Measurements from ENCODE around the gene KCNQ5.

DNA sequence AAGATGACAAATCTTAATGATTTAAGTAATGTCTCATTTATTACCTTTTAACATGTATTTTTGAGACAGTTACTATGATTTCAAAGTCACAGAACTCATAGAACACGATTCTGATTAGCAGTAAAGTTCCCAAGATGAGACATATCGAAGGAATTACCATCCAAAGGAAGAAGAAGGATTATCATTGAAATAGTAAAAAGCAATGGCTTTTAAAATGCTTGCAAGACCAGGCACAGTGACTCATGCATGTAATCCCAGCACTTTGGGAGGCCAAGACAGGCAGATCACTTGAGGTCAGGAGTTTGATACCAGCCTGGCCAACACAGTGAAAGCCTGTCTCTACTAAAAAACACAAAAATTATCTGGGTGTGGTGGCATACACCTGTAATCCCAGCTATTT lies 384.3 kb downstream of the KCNQ5 start:
- TF ChIP-seq, protein P1, sequence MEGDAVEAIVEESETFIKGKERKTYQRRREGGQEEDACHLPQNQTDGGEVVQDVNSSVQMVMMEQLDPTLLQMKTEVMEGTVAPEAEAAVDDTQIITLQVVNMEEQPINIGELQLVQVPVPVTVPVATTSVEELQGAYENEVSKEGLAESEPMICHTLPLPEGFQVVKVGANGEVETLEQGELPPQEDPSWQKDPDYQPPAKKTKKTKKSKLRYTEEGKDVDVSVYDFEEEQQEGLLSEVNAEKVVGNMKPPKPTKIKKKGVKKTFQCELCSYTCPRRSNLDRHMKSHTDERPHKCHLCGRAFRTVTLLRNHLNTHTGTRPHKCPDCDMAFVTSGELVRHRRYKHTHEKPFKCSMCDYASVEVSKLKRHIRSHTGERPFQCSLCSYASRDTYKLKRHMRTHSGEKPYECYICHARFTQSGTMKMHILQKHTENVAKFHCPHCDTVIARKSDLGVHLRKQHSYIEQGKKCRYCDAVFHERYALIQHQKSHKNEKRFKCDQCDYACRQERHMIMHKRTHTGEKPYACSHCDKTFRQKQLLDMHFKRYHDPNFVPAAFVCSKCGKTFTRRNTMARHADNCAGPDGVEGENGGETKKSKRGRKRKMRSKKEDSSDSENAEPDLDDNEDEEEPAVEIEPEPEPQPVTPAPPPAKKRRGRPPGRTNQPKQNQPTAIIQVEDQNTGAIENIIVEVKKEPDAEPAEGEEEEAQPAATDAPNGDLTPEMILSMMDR (optimal IDR thresholded peaks at IDR 0.05 in 1 of 3, IDR thresholded peaks at IDR 0.05 in 1 of 3, conservative IDR thresholded peaks at IDR 0.05 in 1 of 3; ENCODE audit: extremely low read depth in 1 of 3, insufficient read depth in 2 of 3, low read length in 3 of 3): no peak
- no peak for TF ChIP-seq EZH2 (IDR thresholded peaks at IDR 0.05; ENCODE audit: low read length)

Data from keratinocyte (primary cell).